IMR-90 (cell line): Measurements from ENCODE around the gene NCF2. TPM values are rescaled to one million over a fixed set of nuclear protein-coding genes. Genes with fewer than 3 reads are reported as not detected.

Source experiments
- ATAC-seq: fragments of 200-7000 bp; cut with Tn5 transposase; 2 replicates; pipeline ENCODE4 v1.9.1; 2020; ENCODE audit warnings: low read depth, mild to moderate bottlenecking, moderate library complexity
- BruUV-seq: library from RNA; stranded (reverse); fragments of 400-500 nt; replicated peaks from 2 replicates; lab custom pipeline; 2021; lab: Mats Ljungman, UMichigan
- CTCF ChIA-PET: fragments of 300-600 bp; formaldehyde crosslinking; extraction: SDS; loops from one replicate; lab custom pipeline; 2021; ENCODE audit warnings: antibody characterized with exemption; lab: Yijun Ruan, JAX
- POLR2A ChIA-PET: fragments of 300-600 bp; sonication (Branson Sonifier 250); formaldehyde crosslinking; loops from one replicate; lab custom pipeline; 2022; ENCODE audit warnings: antibody characterized with exemption; ENCODE audit not compliant: unreplicated experiment; lab: Charles Lee
- DNase-seq: peaks from one replicate; pipeline ENCODE4 v3.0.0; 2013
- H2AFZ ChIP-seq: replicated peaks from 2 replicates; pipeline ENCODE3; 2013; ENCODE audit warnings: low read length, mild to moderate bottlenecking; ENCODE audit not compliant: poor library complexity
- H2AK5ac ChIP-seq: 2 replicates; pipeline ENCODE4 v1.6.1; 2013; ENCODE audit warnings: low read depth, low read length, inconsistent platforms
- H2AK9ac ChIP-seq: replicated peaks from 2 replicates; pipeline ENCODE3; 2013; ENCODE audit warnings: mild to moderate bottlenecking, low read depth, low read length, moderate library complexity; ENCODE audit not compliant: poor library complexity
- H2BK120ac ChIP-seq: 2 replicates; pipeline ENCODE4 v1.6.1; 2013; ENCODE audit warnings: low read depth, low read length, inconsistent platforms
- H2BK15ac ChIP-seq: 3 replicates; pipeline ENCODE4 v1.6.1; 2013; ENCODE audit warnings: low read depth, low read length, inconsistent platforms
- H2BK20ac ChIP-seq: 2 replicates; pipeline ENCODE4 v1.6.1; 2013; ENCODE audit warnings: low read depth, mild to moderate bottlenecking, inconsistent platforms, low read length, moderate library complexity
- H2BK5ac ChIP-seq: 2 replicates; pipeline ENCODE4 v1.6.1; 2013; ENCODE audit warnings: mild to moderate bottlenecking, low read depth, low read length, inconsistent platforms; ENCODE audit not compliant: poor library complexity, severe bottlenecking
- H3K14ac ChIP-seq: replicated peaks from 2 replicates; pipeline ENCODE4 v1.6.1; 2013; ENCODE audit warnings: low read depth, low read length, inconsistent platforms
- H3K18ac ChIP-seq: 2 replicates; pipeline ENCODE4 v1.6.1; 2013; ENCODE audit warnings: low read depth, low read length, control low read depth
- H3K23ac ChIP-seq: 2 replicates; pipeline ENCODE4 v1.6.1; 2013; ENCODE audit warnings: low read depth, low read length, inconsistent platforms
- H3K27ac ChIP-seq: 2 replicates; pipeline ENCODE4 v1.5.1; 2013; ENCODE audit warnings: mild to moderate bottlenecking, control low read depth, low read length; ENCODE audit not compliant: insufficient read depth
- H3K27me3 ChIP-seq: 2 replicates; pipeline ENCODE4 v1.6.1; 2013; ENCODE audit warnings: low read length; ENCODE audit not compliant: control insufficient read depth, insufficient read depth
- H3K36me3 ChIP-seq: 2 replicates; pipeline ENCODE4 v1.6.1; 2013; ENCODE audit warnings: low read length, mixed read lengths; ENCODE audit not compliant: control insufficient read depth, insufficient read depth
- H3K4ac ChIP-seq: 2 replicates; pipeline ENCODE4 v1.6.1; 2013; ENCODE audit warnings: low read depth, low read length, inconsistent platforms
- H3K4me1 ChIP-seq: 2 replicates; pipeline ENCODE4 v1.6.1; 2013; ENCODE audit warnings: low read length, mixed read lengths; ENCODE audit not compliant: control insufficient read depth, insufficient read depth
- H3K4me2 ChIP-seq: 2 replicates; pipeline ENCODE4 v1.6.1; 2013; ENCODE audit warnings: low read depth, mild to moderate bottlenecking, control low read depth, low read length, moderate library complexity
- H3K4me3 ChIP-seq: 2 replicates; pipeline ENCODE4 v1.5.1; 2013; ENCODE audit warnings: low read depth, mild to moderate bottlenecking, control low read depth, low read length, moderate library complexity; ENCODE audit not compliant: insufficient read depth
- H3K56ac ChIP-seq: 2 replicates; pipeline ENCODE4 v1.6.1; 2013; ENCODE audit warnings: low read length, inconsistent platforms; ENCODE audit not compliant: insufficient read depth; ENCODE audit errors: extremely low read depth
- H3K79me1 ChIP-seq, 2 experiments: 2 replicates each; pipeline ENCODE4 v1.6.1; 2013; ENCODE audit warnings: low read length in 2 of 2, inconsistent platforms in 1 of 2, low read depth in 1 of 2
- H3K9ac ChIP-seq: 2 replicates; pipeline ENCODE4 v1.6.1; 2013; ENCODE audit warnings: low read depth, low read length, control low read depth
- H3K9me1 ChIP-seq: 2 replicates; pipeline ENCODE4 v1.6.1; 2013; ENCODE audit warnings: low read length, inconsistent platforms; ENCODE audit not compliant: insufficient read depth
- H3K9me3 ChIP-seq: 2 replicates; pipeline ENCODE4 v1.6.1; 2013; ENCODE audit warnings: low read length; ENCODE audit not compliant: control insufficient read depth, insufficient read depth
- H4K20me1 ChIP-seq: 2 replicates; pipeline ENCODE4 v1.6.1; 2013; ENCODE audit warnings: low read length, inconsistent platforms; ENCODE audit not compliant: insufficient read depth
- H4K5ac ChIP-seq: 2 replicates; pipeline ENCODE4 v1.6.1; 2013; ENCODE audit warnings: mild to moderate bottlenecking, low read depth, low read length, control low read depth
- H4K8ac ChIP-seq, 2 experiments: 2 replicates each; pipeline ENCODE4 v1.6.1; 2013; ENCODE audit warnings: low read depth in 2 of 2, low read length in 2 of 2, control low read depth in 1 of 2, inconsistent platforms in 1 of 2
- H4K91ac ChIP-seq: 2 replicates; pipeline ENCODE4 v1.6.1; 2013; ENCODE audit warnings: low read depth, low read length, inconsistent platforms; ENCODE audit not compliant: insufficient read depth
- RCOR1 ChIP-seq: IDR thresholded peaks from 2 replicates; pipeline ENCODE4 v1.6.1; 2012; ENCODE audit warnings: mild to moderate bottlenecking, low read length, improper control_type of control experiment; ENCODE audit not compliant: insufficient replicate concordance
- USF2 ChIP-seq: fragments of 150-350 bp; IDR thresholded peaks from 2 replicates; pipeline ENCODE4 v1.6.1; 2017; ENCODE audit warnings: mild to moderate bottlenecking, antibody characterized with exemption, low read length, low read depth
- WGBS, 2 experiments: methylation state at CpG; one replicate each; pipeline versions ENCODE4 v1.1.5 to v1.1.7; 2013; ENCODE audit warnings: missing lambda C conversion rate in 2 of 2; ENCODE audit not compliant: insufficient read length in 1 of 2; ENCODE audit errors: extremely low coverage in 2 of 2; 5-methylcytosine and 5-hydroxymethylcytosine counted together
- dilution Hi-C: fragments of 300-500 bp; cut with HindIII; formaldehyde crosslinking; loops from one replicate; pipeline ENCODE4 v1.14.3; 2018; ENCODE audit warnings: low sequenced_read_pairs; ENCODE audit not compliant: unreplicated experiment
- in situ Hi-C: fragments of 300-500 bp; cut with MboI; formaldehyde crosslinking; loops from 3 replicates; pipeline ENCODE4 v1.14.3; 2019; ENCODE audit warnings: low sequenced_read_pairs, inconsistent platforms, mixed read lengths
- intact Hi-C: fragments of 100-400 bp; cut with micrococcal nuclease; formaldehyde crosslinking; loops from 2 replicates; pipeline ENCODE4 v1.10.0; 2022
- polyA plus RNA-seq, 3 experiments: library from polyadenylated mRNA; depleted of rRNA; stranded (reverse); fragments of >200 nt; gene quantifications; 2 replicates each; pipeline ENCODE4 v1.2.3, GENCODE V29; 2012; ENCODE audit warnings: low replicate concordance in 1 of 3
- total RNA-seq: library from RNA; depleted of rRNA; stranded (reverse); fragments of >200 nt; gene quantifications from 2 replicates; pipeline ENCODE4 v1.2.3, GENCODE V29; 2012

The NCF2 gene
- total and polyA plus RNA-seq, 2 of the 4 experiments (the other 2 are of a cell fraction): 3.2 to 4.2 TPM

DNA sequence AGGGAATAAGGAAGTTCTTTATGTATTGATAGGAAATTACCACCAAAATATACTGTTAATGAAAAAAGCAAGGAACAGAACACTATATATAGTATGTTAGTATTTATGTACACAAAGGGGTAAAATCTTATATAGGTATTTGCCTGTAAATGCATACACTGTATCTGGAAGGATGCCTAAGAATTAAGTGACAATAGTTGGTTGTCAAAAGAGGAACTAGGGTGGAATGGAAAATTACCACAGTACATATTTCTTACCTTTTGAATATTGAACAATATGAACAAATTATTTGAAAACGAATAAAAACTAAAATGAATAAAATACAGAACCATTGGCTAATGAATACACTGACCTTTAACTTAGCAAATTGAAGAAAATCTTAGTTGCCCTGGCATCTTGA, 31.8 kb upstream of the NCF2 start:
- WGBS, 2 experiments: no CpG with 5 or more reads among the region's 1 CpG
- Histone ChIP-seq H3K36me3 (peaks cover 5% of the 10 kb centered on the region), H4K8ac (no peak overlapping the region), H2AK5ac (no peak overlapping the region), H3K56ac (no peak overlapping the region), H2BK20ac (no peak overlapping the region), H3K79me1 (peaks cover 0 to 18% of the 10 kb centered on the region in 2 experiments; a peak in 3 of 4 replicates), H3K9me1 (no peaks in the 10 kb centered on the region), H4K91ac (no peak overlapping the region), H3K4me3 (no peak overlapping the region), H3K27ac (no peak overlapping the region), H3K4me1 (no peaks in the 10 kb centered on the region), H4K5ac (no peak overlapping the region), H3K9me3 (no peaks in the 10 kb centered on the region), H2BK15ac (no peak overlapping the region), H3K27me3 (no peaks in the 10 kb centered on the region), H3K9ac (no peak overlapping the region), H2AFZ (no peak overlapping the region), H3K4ac (no peak overlapping the region), H3K4me2 (no peak overlapping the region), H2AK9ac (no peak overlapping the region), H4K20me1 (peaks cover 11% of the 10 kb centered on the region), H3K23ac (no peak overlapping the region), H2BK5ac (no peak overlapping the region), H3K14ac (no peak overlapping the region), H2BK120ac (no peak overlapping the region), H3K18ac (no peak overlapping the region)
- no peak for TF ChIP-seq RCOR1
- no peak for TF ChIP-seq USF2
- in situ Hi-C loops: loop anchor here (10.0 kb wide), 2 partner anchors 147 to 337 kb away; partner anchors contain the start of gene SMG7
- dilution Hi-C loops: no loop called here
- ChIA-PET POLR2A (interaction anchor here (0.5 kb wide), 1 partner anchor 402 kb away, joined by 3 read pairs; no protein-coding TSS in a partner anchor), CTCF (no interaction called here)
- intact Hi-C loops: loop anchor here (1.0 to 2.0 kb wide), 2 partner anchors 12 to 71 kb away; no protein-coding TSS in a partner anchor
- no peak for ATAC-seq
- no TSS peak for BruUV-seq
- DNase-seq: no peak
